ENCODE results near the gene S100A11.
A peak's percentile ranks its signal among the peaks of the same experiment; 100 is the strongest.

Gene S100A11

DNA sequence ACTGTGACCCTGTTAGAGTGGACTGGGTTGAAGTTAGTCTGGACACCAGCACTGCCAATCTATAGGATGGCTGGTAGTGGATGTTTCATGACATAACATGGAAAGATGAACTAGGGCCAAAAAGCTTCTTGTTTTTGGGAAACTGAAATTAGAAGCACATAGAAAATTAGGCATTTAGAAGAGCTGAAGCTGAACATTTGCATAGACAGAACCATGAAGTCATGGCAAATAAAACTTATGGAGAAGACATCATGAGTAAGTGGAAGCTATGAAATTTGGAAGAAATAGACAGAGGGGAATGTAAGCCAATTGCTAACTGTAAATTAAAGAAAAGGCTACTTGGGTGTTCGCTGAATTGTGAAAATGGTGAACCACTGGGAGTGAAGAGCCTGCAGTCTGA lies 2.7 kb upstream of the S100A11 start:
- DNase-seq (ENCODE audit: low spot score): no peak

DNA sequence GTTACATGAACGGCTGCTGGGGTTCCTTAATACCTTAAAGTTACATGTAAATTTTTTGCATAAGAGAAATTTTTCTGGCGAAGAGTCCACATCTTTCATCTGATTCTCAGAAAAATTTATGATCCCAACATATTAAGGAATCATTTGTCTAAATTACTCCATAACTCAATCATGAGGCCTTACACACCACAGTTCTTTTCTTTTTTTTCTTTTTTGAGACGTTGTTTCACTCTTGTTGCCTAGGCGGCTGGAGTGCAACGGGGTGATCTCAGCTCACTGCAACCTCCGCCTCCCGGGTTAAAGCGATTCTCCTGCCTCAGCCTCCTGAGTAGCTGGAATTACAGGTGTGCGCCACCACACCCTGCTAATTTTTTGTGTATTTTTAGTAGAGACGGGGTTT lies 2.1 kb upstream of the S100A11 start:
- no peak for DNase-seq (ENCODE audit: low spot score)

DNA sequence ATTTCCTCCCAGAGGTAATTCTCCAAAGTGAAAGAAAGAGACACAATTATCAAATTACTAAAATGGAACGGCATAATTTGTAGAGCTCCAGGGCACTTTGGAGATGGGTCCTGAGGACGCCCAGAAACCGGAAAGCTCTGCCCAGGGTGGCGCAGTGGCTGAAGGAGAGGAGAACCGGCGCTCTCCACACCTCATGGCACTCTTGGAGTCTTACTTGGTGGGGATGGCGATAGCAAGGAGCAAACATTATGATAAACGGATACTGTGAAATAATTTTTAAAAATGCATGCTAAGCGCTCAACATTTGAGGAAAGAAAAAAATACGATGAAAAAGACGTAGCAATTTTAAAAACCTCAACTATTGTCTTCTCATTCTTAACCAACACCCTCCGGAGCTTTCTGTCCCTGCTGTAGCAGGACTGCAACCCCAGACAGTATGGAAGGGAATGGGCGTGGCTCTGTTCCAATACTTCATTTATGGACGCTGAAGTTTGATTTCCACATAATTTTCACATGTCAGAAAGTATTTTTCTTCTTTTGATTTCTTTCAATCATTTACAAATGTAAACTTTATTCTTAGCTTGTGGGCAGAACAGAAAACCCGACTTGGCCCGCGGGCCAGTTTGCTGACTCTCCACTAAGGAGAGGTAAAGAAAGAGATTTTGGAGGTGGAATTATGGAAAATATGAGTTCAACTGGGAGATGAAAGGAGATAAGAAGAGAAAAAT lies 1.1 kb downstream of the S100A11 start:
- DNase-seq (ENCODE audit: low spot score): peak; percentile 47

DNA sequence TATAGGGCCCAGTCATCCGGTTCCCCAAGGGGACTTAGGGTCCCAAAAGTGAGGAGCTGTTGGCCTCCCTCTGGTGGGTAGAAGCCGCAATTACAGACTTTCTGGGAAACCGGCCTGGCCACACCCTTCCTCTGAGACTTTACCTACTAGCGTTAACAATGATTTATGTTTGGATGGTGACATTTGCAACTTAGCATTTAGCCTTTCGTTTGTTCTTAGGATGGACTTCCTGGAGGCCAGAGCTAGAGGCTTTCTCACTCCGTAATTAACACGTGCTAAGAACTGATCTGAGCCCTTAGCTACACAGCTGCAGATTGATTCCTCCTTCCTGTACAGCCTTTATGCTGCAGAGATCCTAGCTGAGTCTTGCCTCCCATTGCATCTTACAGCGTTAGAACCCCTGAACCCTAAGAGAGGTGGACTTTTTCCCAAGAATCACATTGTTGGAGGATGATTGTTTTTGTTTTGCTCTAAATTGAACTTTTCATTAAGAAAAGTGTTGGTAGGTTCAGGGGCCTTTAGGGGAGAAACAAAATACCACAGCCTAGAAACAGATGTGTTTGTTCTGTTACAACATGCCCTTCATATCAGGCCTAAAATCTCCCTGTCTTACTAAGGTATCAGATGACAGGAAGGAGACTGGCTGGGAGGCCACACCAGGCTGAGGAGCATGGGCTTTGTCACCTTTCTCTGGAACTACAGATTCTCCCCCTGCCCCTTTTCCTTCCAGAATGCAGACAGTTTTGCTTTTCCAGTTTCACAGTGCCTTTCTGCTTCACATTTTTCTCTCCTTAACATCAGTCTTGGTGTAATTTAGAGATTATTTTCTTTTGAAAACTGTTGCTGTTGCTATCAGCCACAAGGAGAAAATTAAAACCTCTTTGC lies 1.9 kb downstream of the S100A11 start:
- peak; percentile 75 for DNase-seq (ENCODE audit: low spot score)

DNA sequence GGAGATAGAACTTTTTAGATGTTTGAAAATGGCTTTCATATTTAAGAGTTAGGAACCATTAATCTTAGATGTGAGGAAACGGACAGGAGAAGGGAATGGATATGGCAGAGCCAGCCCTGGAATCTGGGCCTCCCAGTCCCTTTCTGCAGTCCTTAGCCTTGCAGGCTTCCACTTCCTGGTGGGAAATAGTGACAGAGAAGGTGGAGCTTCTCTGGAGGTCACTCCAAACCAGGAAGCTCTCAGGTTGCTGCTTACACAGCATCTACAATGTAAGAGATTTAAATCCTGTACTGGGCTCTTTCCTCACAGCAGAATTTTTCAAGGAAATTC lies 2.5 kb downstream of the S100A11 start:
- no peak for DNase-seq (ENCODE audit: low spot score)

DNA sequence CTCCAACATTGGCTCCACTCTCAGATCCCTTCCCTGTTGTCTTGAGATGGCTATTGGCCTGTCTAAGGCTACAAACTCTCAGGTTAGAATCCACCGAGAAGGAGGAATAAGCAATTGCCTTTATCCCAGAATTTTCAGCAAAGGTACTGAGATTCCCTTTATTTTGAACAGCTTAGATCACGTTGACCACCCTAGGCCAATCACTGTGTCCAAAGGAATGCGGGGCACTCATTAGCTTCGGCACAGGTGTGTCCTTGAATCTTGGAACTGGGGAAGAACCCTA lies 6.9 kb downstream of the S100A11 start:
- no peak for DNase-seq (ENCODE audit: low spot score)

DNA sequence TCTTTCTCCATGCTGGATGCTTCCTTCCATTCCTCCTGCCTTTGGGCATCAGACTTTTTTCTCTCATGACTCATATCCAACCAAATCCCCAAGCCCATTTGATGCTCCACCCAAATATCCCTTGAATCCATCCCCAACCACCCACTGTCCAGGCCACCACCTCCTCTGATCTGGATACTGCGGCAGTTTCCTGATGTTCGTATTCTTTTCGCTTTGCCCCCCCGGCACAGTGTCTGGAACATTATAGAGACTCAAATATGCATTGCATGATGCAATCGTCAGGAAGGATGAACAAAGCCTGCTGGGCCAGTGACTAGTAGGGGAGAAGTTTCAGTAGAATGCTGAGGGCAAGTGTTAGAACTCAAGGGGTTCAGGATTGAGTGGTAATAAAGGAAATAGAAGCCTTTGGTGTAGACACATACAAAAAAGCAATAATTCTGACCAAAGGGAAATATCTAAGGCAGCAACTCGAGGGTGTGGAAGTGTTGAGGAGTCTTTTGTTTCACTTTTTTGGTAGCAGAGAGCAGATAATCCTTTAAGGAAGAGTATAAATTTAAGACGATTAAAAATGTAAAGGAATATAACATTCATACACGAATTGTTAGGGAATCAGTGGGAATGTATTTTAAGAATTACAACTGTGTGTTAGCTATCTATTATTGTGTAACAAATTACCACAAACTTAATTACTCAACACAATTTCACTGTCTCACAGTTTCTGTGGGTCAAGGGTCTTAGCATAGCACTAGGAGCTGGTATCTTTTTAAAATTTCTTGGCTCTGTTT lies 7.5 kb downstream of the S100A11 start:
- DNase-seq (ENCODE audit: low spot score): peak; percentile 24

DNA sequence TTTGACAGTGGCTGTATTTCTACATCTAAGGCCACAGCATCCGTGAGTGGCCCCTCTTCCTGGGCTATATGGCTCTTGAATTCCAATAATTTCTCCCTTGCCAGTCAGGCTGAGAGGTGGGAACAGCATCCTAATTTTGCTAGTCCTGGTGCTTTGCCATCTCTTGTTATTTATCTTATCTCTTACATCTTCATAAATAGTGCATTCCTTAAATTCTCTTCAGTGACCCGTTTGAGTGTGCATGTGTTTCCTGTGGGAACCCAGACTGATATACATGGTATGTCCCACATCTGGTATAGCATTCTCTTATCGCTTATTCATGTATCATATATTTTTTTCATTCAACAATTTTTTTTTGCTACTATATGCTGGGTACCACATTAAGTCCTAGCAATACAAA lies 9.9 kb downstream of the S100A11 start:
- DNase-seq (ENCODE audit: low spot score): peak; percentile 20

DNA sequence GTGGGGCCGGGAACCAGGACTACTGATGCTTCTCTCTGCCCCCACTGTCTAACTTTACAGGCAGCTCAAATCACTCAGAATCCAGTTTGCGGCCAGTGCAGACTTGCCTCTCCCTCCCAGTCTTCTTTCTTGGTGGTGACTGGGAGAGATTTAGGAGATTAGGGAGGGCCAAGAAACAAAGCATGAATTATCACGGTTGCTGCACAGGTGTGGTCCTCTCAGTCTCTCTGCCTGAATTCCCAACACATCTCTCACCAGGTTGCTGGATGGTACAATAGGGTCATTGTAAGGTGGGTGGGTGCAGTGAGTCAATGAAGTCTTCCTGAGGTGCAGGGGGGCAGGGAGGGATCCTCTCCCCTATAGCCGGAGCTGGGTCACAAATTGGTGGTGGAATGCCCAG lies 12.6 kb downstream of the S100A11 start:
- DNase-seq (ENCODE audit: low spot score): no peak

DNA sequence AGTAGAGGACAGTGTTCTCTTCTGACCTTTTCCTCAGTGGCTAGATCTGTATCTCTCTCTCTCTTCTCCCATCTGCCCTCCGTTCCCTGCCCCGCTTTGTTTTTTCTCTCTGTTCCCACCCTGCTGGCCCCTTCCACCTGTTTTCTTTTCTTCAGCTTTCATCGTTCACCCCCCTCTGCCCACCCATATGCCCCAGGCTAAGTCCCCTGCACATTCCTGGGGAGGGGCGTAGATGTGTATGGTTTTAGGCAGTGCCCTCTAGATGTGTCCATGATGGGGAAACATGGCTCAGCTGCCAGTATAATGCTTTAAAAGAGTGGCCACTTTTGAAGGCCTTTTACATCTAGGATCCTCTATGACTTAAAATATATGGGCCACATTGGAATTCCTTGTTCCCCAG lies 13.6 kb downstream of the S100A11 start:
- no peak for DNase-seq (ENCODE audit: low spot score)

DNA sequence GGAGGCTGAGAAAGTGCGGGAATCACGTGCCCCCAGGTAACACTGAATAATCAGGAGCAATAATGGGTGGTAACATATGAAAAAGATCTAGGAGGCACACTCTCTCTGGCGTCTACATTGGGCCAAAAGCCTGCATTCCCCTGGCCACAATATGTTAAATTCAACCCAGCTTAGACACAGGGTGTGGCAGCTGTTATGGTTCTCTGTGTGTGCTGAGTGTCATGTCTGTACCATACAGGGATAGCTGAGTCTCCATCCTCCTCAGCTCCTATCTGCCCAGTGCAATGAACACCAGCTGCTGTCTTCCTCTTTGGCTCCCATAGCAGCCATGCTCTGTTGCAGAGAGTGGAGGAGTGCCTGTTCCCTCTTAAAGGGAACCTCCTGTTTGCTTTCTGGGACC lies 14.3 kb downstream of the S100A11 start:
- no peak for DNase-seq (ENCODE audit: low spot score)

DNA sequence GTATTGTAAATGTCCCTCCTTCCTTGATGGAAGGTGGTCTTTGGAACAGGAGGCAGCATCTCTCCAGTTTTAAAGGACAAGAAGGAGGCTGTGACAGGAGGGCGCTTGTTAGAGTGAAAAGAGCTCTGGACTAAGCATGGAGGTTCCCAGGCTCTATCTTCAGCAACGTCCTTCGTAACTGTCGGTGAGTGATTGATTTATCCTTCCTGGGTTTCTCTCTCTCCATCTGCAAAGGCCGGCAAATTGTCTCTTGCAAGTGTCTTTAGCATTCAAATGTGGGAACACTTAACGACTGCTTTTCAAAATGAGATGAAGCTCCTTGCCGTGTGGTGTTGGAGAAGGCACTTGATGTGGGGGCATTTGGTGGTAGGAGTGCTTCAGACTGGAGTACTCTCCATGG lies 15.2 kb downstream of the S100A11 start:
- DNase-seq (ENCODE audit: low spot score): no peak

DNA sequence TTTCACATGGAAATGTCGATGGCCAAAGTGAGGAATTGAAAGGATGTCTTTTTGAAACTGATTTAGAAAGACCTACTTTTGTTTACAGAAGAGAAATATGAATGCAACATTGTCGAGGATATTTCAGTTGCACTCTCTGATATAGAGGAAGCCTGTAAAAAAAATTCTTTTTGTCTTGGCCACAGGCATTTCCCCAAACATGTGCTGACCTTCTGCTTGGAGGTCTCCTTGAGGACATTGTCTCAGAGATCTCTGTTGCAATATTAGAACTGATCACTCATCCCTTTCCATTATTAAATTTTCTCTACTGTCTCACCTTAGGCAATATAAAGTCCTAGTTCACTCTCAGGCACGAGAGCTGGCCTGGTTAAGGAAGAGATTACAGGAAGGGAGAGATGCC lies 16.0 kb downstream of the S100A11 start:
- no peak for DNase-seq (ENCODE audit: low spot score)

DNA sequence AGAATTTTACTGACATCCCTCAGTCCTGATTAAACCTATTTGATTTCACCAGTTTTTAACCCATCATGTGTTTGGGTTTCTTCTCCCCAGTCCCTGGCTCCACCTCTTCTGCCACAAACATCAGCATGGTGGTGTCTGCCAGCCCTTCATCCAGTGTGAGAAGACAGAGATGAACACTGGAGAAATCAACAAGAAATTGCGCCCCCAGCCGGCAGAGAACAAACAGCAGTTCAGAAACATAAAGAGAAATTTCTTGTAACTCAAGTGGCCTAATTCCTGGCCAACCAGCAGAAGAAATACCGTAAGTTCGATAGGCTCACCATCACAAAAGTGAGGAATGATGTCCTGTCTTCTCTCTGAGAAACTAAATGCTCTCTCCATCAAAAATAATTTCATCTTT lies 18.3 kb downstream of the S100A11 start:
- no peak for DNase-seq (ENCODE audit: low spot score)

DNA sequence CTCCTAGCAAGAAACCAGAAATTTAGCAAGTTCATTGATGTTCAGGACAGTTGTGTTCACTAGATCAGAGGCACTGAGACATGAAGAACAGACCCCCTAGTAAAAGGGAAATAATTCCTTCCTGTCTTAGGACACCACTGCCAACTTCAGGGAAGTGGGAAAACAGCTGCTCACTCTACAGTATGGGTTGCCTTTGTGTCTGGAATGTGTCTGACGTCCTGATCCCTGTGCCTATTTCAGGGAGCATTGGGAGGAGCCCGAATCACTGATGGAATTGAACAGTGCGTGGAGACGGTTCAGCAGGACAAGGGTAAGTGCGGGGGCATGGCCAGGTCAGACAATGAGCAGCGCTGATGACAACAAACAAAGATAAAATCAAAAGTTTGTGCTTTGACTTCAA lies 21.0 kb downstream of the S100A11 start:
- DNase-seq (ENCODE audit: low spot score): no peak

DNA sequence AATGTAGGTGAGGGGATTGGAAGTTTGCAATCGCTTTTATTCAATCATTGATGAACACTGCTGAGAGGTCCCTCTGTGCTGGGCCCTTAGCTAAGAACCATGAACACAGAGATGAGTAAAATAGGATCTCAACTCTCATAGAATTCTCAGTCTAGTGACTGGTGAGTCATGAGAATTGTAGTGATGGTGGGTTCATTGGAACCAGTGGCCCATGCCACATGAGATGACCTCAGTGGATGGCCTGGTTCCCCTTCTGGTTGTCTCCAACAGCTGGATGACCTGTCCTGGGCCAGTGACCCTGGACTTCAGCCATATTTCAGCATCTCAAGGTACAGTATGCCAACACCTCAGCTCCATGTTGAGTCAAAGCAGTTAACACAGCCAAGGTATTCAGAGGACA lies 21.9 kb downstream of the S100A11 start:
- no peak for DNase-seq (ENCODE audit: low spot score)

DNA sequence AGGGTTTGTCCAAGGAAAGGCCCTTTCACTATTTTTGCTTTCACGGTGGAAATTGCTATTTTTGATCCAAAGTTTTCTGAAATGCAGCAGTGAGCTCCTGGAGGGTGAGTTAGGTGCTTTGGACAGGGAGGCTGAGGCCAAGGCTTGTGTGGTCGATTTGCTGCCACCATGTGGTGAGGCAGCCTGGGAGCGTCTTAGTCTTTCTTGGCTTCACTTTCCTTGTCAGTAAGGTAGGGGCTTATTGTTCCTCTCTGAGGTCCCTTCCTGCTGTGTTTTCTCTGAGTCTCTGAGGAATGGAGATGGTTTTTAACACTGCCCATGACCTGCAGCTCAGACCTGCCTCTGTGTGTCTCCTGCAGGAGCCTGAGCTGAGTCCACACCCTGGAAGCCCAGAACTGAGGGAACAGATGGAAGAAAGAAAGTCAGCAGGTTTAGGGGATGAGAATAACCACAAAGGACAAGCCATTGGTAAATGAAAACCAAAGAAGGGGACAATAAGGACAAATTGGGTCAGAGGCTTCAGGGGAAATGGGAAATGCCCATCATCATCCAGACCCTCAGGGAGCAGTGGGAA lies 23.1 kb downstream of the S100A11 start:
- DNase-seq (ENCODE audit: low spot score): peak; percentile 49

DNA sequence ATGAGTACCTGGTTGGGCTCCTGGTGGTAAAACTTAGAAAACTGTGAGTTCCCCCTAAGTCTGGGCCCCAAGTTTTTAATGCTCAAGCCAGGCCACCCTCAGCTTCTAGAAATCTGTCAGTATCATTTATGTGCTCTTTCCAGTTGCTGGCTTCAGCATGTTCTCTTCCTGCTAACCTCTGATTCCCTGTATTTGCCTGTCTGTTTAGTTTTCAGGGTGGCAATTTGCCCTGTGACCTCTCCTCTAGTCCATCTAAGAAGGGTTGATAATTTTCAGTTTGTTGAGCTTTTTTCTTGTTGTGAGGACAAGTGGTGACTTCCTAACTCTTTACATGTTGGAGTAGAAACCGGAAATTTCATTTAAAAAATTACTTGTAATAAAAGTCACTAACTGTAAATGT lies 27.1 kb downstream of the S100A11 start:
- no peak for DNase-seq (ENCODE audit: low spot score)

DNA sequence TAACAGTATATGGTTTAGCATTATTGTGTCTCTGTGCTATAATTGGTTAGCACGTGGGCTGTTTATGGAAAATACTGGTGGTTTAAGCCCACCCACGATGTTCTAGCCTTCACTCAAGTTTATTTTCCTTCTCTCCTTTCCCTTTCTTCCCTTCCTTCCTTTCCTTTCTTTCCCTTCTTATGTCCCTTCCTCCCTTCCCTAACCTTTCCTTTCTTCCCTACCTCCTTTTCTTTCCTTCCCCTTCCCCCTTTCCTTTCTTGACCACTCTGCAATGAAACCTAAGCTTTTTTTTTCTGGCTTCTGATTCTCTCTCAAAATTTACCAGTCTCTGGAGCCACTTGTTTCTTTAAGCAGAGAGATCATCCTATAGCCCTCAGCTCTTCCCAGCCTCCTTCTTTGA lies 29.8 kb downstream of the S100A11 start:
- DNase-seq (ENCODE audit: low spot score): no peak

DNA sequence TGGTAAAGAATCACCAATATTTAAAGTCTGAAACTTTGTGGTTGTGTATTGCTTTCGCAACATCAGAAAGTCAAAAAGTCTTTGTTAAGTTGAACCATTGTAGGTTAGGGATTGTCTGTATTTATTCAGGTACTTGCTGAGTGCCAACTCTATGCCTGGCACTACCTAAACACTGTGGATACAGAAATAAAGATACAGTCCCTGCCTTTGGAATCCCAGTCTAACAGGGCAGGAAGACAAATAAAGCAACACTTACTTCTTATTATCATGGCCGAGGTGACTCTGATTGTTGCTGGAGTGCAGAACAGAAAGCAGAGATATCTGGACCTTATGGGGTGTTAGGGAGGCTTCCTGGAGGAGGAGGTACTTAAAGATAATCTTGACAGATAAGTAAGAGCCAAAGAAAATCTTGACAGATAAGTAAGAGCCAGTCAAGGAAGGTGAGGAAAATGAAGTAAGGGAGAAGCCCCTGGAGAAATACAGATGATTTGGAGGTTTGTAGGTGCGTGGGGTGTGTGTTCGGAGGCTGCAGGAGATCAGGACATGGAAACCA lies 31.4 kb downstream of the S100A11 start:
- no peak for DNase-seq (ENCODE audit: low spot score)

DNA sequence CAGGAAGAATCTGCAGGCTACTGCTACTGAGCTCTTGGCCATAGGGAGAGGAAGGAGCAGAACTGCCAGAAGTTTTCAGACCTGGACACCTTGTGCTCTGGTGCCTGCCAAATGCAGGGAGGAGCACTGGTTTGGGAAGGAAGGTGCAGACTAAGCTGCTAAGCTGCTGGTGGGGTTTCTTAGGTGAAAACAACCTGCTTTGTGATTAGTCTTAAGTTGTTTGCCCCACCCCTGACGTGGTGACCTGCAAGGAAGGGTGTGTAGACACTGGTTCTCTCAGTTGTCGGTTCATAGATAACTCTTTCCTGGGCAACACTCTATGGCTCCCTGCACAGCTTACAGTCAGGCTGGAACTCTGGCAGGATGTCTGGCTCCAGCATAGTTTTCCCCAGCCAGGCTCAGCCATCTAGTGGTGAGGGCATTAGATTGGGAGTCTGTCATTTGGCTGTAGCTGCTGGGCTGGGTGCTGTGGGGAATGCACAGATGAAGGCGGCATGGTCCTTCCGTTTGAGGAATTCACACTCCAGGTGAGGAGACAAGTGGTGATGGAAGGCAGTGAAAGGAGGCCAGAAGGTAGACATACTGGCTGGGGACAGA lies 32.9 kb downstream of the S100A11 start:
- DNase-seq (ENCODE audit: low spot score): no peak

DNA sequence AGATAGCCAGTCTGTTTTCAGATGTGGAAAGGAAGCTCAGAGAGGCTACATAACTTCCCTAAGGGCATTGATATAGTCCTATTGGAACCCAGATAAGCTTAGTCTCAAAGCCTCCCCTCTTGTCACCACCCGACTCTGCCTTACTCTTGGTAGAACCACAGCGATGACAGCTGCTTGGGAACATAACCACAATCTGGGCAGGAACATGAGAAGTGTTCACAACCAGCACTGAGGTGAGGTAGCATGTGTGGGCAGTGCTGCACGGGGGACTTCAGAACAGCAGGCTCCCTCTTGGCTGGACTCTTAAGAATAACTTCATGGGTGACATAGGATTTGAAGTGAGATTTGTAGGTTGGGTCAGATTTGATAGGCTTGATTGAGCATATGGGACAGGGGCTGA lies 33.8 kb downstream of the S100A11 start:
- no peak for DNase-seq (ENCODE audit: low spot score)
